Immature natural killer cell (primary cell): ENCODE measurements around the gene DIO2. TPM values are rescaled to one million over a fixed set of nuclear protein-coding genes. Genes with fewer than 3 reads are reported as not detected.

Source experiments
- DNase-seq, 3 donors: peaks; one replicate each; pipeline ENCODE4 v3.0.0; 2022; ENCODE audit warnings: mixed read lengths in 1 of 3
- H3K27ac Mint-ChIP-seq, 6 donors: one replicate each; pipeline ENCODE4 v1.8.0; 2020; ENCODE audit warnings: mixed read lengths in 6 of 6, mild to moderate bottlenecking in 5 of 6, inconsistent platforms in 4 of 6, moderate library complexity in 3 of 6
- H3K27me3 Mint-ChIP-seq, 3 donors: one replicate each; pipeline ENCODE4 v1.8.0; 2020 to 2021; ENCODE audit warnings: low read depth in 3 of 3, mild to moderate bottlenecking in 3 of 3, mixed read lengths in 3 of 3, moderate library complexity in 3 of 3, inconsistent platforms in 1 of 3
- H3K36me3 Mint-ChIP-seq, 3 donors: one replicate each; pipeline ENCODE4 v1.8.0; 2020; ENCODE audit warnings: mixed read lengths in 3 of 3, inconsistent platforms in 2 of 3, mild to moderate bottlenecking in 2 of 3
- H3K4me1 Mint-ChIP-seq, 2 donors: one replicate each; pipeline ENCODE4 v1.8.0; 2020; ENCODE audit warnings: inconsistent platforms in 2 of 2, mild to moderate bottlenecking in 2 of 2, mixed read lengths in 2 of 2, moderate library complexity in 1 of 2
- H3K4me3 Mint-ChIP-seq, 5 donors: one replicate each; pipeline ENCODE4 v1.8.0; 2020; ENCODE audit warnings: mild to moderate bottlenecking in 5 of 5, mixed read lengths in 5 of 5, inconsistent platforms in 3 of 5, moderate library complexity in 3 of 5
- H3K9me3 Mint-ChIP-seq, 6 donors: one replicate each; pipeline ENCODE4 v1.8.0; 2020; ENCODE audit warnings: mild to moderate bottlenecking in 6 of 6, mixed read lengths in 6 of 6, inconsistent platforms in 4 of 6, moderate library complexity in 3 of 6
- polyA plus RNA-seq, 3 donors: library from polyadenylated mRNA; unstranded; fragments of 300-500 nt; fragmentation: Illumina TruSeq; gene quantifications; one replicate each; pipeline ENCODE4 v1.2.3, GENCODE V29; 2021

Gene DIO2
- polyA plus RNA-seq, 3 donors from 2014 or later, result not detected

GRCh38 chr14:80206351-80207080 lies 4.8 kb downstream of the DIO2 start:
- H3K27ac Mint-ChIP-seq, result no peak overlapping the region
- no peaks in the 10 kb centered on the region for H3K36me3 Mint-ChIP-seq
- no peak overlapping the region for H3K4me3 Mint-ChIP-seq
- H3K9me3 Mint-ChIP-seq, result peaks cover 0 to 29% (median 8%) of the 10 kb centered on the region in 6 donors
- no peaks in the 10 kb centered on the region for H3K4me1 Mint-ChIP-seq
- no peaks in the 10 kb centered on the region for H3K27me3 Mint-ChIP-seq
- DNase-seq, result no peak

DNA sequence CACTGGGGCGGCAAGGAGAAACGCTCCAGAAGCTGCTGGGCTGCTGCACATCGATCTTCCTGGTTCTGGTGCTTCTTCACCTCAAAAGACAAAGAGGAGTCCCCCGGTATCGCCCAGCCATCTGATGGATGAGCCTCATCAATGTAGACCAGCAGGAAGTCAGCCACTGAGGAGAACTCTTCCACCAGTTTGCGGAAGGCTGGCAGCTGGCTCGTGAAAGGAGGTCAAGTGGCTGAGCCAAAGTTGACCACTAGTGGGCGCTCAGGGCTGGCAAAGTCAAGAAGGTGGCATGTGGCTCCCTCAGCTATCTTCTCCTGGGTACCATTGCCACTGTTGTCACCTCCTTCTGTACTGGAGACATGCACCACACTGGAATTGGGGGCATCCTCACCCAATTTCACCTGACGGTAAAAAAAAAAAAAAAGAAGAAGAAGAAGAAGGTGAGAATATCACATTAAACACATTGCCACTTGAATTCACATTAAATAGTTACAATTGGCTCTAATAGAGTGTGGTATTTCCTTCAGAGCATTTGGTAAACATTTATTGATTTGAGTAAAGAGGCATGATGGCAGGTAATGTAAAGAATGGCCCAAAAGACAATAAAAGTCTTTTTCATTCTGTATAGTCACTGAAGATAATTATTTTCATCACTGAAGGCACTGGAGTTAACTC lies 8.3 kb downstream of the DIO2 start:
- Mint-ChIP-seq H3K36me3 (no peaks in the 10 kb centered on the region), H3K4me1 (no peaks in the 10 kb centered on the region), H3K27me3 (no peaks in the 10 kb centered on the region), H3K27ac (no peak overlapping the region), H3K4me3 (no peak overlapping the region), H3K9me3 (peaks cover 0 to 32% (median 5%) of the 10 kb centered on the region in 6 donors)
- DNase-seq, result no peak

- Mint-ChIP-seq H3K9me3 (peaks cover 0 to 20% (median 5%) of the 10 kb centered on the region in 6 donors), H3K36me3 (no peaks in the 10 kb centered on the region), H3K27ac (no peak overlapping the region), H3K4me3 (no peak overlapping the region), H3K4me1 (no peaks in the 10 kb centered on the region), H3K27me3 (no peaks in the 10 kb centered on the region)
- DNase-seq, result no peak
Measured at GRCh38 chr14:80200093-80200492, 11.2 kb downstream of the DIO2 start.

- Mint-ChIP-seq H3K36me3 (no peaks in the 10 kb centered on the region), H3K9me3 (peaks cover 8 to 34% (median 22%) of the 10 kb centered on the region in 6 donors), H3K4me1 (no peaks in the 10 kb centered on the region), H3K27me3 (peaks cover 0 to 4% (median 0%) of the 10 kb centered on the region in 3 donors), H3K4me3 (no peak overlapping the region), H3K27ac (no peak overlapping the region)
- no peak for DNase-seq
Measured at GRCh38 chr14:80188571-80188970, 22.7 kb downstream of the DIO2 start.

- Mint-ChIP-seq H3K9me3 (peaks cover 8 to 32% (median 19%) of the 10 kb centered on the region in 6 donors), H3K4me1 (no peaks in the 10 kb centered on the region), H3K27ac (no peak overlapping the region), H3K36me3 (no peaks in the 10 kb centered on the region), H3K27me3 (peaks cover 0 to 6% (median 0%) of the 10 kb centered on the region in 3 donors), H3K4me3 (no peak overlapping the region)
- DNase-seq, result no peak
Measured at GRCh38 chr14:80186301-80186800, 25.0 kb downstream of the DIO2 start.

- peaks cover 0 to 3% (median 2%) of the 10 kb centered on the region in 3 donors for H3K27me3 Mint-ChIP-seq
- H3K9me3 Mint-ChIP-seq, result peaks cover 6 to 46% (median 11%) of the 10 kb centered on the region in 6 donors
- H3K4me3 Mint-ChIP-seq, result no peak overlapping the region
- no peak for DNase-seq
- H3K27ac Mint-ChIP-seq, result no peak overlapping the region
- no peaks in the 10 kb centered on the region for H3K36me3 Mint-ChIP-seq
- no peaks in the 10 kb centered on the region for H3K4me1 Mint-ChIP-seq
Measured at GRCh38 chr14:80176893-80177292, 34.4 kb downstream of the DIO2 start.

- Mint-ChIP-seq H3K4me1 (no peaks in the 10 kb centered on the region), H3K27ac (no peak overlapping the region), H3K36me3 (no peaks in the 10 kb centered on the region), H3K27me3 (peaks cover 0 to 2% (median 1%) of the 10 kb centered on the region in 3 donors), H3K4me3 (no peak overlapping the region), H3K9me3 (peaks cover 2 to 43% (median 10%) of the 10 kb centered on the region in 6 donors)
- DNase-seq, result no peak
Measured at GRCh38 chr14:80172375-80173051, 38.8 kb downstream of the DIO2 start.

DNA sequence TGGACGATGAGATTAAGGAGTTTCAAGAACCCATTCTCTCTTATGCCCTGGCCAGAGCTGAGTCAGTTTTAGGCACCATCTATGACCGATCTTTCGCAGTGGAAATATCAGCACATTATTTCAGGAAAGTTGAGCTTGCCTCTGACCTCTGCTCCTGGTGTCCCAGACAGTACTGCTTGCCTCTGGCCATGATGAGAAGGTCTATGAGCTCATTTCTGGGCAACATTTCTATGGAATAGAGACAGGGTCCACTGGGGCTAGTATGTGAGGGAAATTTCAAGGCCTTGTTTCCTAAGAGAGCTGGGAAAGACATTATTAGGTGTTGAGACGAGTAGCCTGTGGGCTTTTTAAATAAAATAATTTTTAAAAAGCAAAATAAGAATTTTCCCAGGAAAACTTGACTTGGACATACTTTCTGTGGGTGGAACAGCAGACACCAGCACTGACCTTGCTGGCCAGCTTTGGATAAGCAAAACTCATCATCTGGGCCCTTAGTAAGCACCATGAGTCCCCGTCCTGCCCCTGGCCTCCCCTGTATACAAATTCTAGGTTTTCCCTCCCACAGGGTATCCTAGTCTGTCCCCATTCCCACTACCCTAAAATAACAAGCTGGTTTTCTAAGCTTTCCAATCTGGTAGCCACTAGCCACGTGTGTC lies 43.4 kb downstream of the DIO2 start:
- Mint-ChIP-seq H3K27me3 (peaks cover 0 to 3% (median 0%) of the 10 kb centered on the region in 3 donors), H3K27ac (no peak overlapping the region), H3K4me3 (no peak overlapping the region), H3K9me3 (peaks cover 2 to 47% (median 9%) of the 10 kb centered on the region in 6 donors), H3K36me3 (no peaks in the 10 kb centered on the region), H3K4me1 (no peaks in the 10 kb centered on the region)
- no peak for DNase-seq

GRCh38 chr14:80164991-80165721 lies 46.1 kb downstream of the DIO2 start:
- DNase-seq, result no peak
- H3K27me3 Mint-ChIP-seq, result peaks cover 0 to 2% (median 0%) of the 10 kb centered on the region in 3 donors
- no peaks in the 10 kb centered on the region for H3K4me1 Mint-ChIP-seq
- H3K9me3 Mint-ChIP-seq, result peaks cover 2 to 32% (median 8%) of the 10 kb centered on the region in 6 donors
- no peak overlapping the region for H3K4me3 Mint-ChIP-seq
- no peak overlapping the region for H3K27ac Mint-ChIP-seq
- no peaks in the 10 kb centered on the region for H3K36me3 Mint-ChIP-seq

- Mint-ChIP-seq H3K27ac (no peak overlapping the region), H3K4me1 (no peaks in the 10 kb centered on the region), H3K36me3 (no peaks in the 10 kb centered on the region), H3K9me3 (peaks cover 2 to 33% (median 6%) of the 10 kb centered on the region in 6 donors), H3K4me3 (no peak overlapping the region), H3K27me3 (peaks cover 0 to 3% (median 2%) of the 10 kb centered on the region in 3 donors)
- no peak for DNase-seq
Measured at GRCh38 chr14:80152763-80153162, 58.5 kb downstream of the DIO2 start.

DNA sequence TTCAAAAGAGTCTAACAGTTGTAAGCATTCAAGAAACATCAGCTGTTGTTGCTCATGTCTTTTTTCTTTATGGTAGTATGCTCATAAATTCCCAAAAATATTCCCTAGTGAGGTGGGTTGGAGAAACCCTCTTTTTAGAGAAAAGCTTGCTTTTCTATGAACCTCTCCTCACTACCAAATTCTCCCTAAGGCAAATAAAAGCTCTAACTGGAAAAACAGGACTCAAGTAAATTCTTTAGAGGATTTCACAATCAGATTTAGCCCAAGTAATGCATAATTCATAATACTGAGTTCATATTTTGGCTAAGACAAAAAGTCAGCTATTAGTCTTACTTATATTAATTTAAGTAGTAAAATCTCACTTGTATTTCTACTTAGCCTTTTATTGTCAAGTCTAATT lies 59.1 kb downstream of the DIO2 start:
- no peak overlapping the region for H3K4me3 Mint-ChIP-seq
- H3K27ac Mint-ChIP-seq, result no peak overlapping the region
- H3K36me3 Mint-ChIP-seq, result no peaks in the 10 kb centered on the region
- no peak for DNase-seq
- H3K4me1 Mint-ChIP-seq, result no peaks in the 10 kb centered on the region
- peaks cover 1 to 28% (median 6%) of the 10 kb centered on the region in 6 donors for H3K9me3 Mint-ChIP-seq
- H3K27me3 Mint-ChIP-seq, result peaks cover 0 to 3% (median 0%) of the 10 kb centered on the region in 3 donors

DNA sequence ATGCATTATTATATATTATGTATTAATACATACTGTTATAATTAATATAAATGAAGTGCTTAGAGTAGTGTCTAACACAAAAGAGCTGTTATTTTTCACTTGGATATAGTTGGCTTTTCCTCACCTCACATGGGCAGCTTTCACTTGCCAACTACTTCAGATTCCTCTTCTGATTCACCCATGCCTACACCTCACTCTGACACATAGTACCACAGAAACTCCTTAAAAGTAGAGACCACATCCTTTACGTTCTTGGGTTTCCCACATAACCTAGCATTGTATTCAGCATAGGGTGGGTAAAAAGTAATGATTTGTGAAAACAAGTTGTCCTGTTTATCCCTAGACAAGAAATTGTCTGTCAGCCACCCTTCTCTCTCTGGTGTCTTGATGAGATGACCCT lies 61.0 kb downstream of the DIO2 start:
- H3K9me3 Mint-ChIP-seq, result peaks cover 0 to 19% (median 9%) of the 10 kb centered on the region in 6 donors
- no peak for DNase-seq
- no peaks in the 10 kb centered on the region for H3K4me1 Mint-ChIP-seq
- H3K36me3 Mint-ChIP-seq, result no peaks in the 10 kb centered on the region
- H3K27me3 Mint-ChIP-seq, result peaks cover 0 to 3% (median 0%) of the 10 kb centered on the region in 3 donors
- no peak overlapping the region for H3K27ac Mint-ChIP-seq
- no peak overlapping the region for H3K4me3 Mint-ChIP-seq
